Loucy (cell line): ENCODE data around the gene NR2C2AP.
"Not testable (repeated sequence)": the region's sequence is repeated elsewhere in the genome, so short reads cannot be mapped to it uniquely, and the experiment has no call there.

Experiments
- H2AFZ ChIP-seq: fragments of 200-600 bp; sonication (generic); 2 replicates; pipeline ENCODE4 v1.6.0; 2016; ENCODE audit warnings: antibody characterized with exemption, mild to moderate bottlenecking, low read length, moderate library complexity
- H3F3A ChIP-seq: fragments of 200-600 bp; 2 replicates; pipeline ENCODE4 v1.6.0; 2016; ENCODE audit warnings: antibody characterized with exemption, low read depth, mild to moderate bottlenecking
- H3K27me3 ChIP-seq: fragments of 200-600 bp; sonication (generic); 2 replicates; pipeline ENCODE4 v1.6.1; 2014; ENCODE audit warnings: low read length, mild to moderate bottlenecking; ENCODE audit not compliant: insufficient read depth, poor library complexity, severe bottlenecking
- H3K36me3 ChIP-seq: fragments of 200-600 bp; sonication (generic); 2 replicates; pipeline ENCODE4 v1.6.1; 2016; ENCODE audit warnings: low read length; ENCODE audit not compliant: insufficient read depth
- H3K4me1 ChIP-seq: fragments of 200-600 bp; sonication (generic); 2 replicates; pipeline ENCODE4 v1.5.1; 2014; ENCODE audit warnings: low read length, mild to moderate bottlenecking; ENCODE audit not compliant: insufficient read depth, poor library complexity, severe bottlenecking
- H3K4me2 ChIP-seq: fragments of 200-600 bp; sonication (generic); 2 replicates; pipeline ENCODE4 v1.6.0; 2014; ENCODE audit warnings: antibody characterized with exemption, low read length, low read depth, mild to moderate bottlenecking; ENCODE audit not compliant: poor library complexity, severe bottlenecking
- H3K4me3 ChIP-seq: fragments of 200-600 bp; sonication (generic); 2 replicates; pipeline ENCODE4 v1.5.1; 2014; ENCODE audit warnings: low read length, mild to moderate bottlenecking, mixed read lengths; ENCODE audit not compliant: poor library complexity, severe bottlenecking
- H3K79me2 ChIP-seq: fragments of 200-600 bp; sonication (generic); 2 replicates; pipeline ENCODE4 v1.6.1; 2014; ENCODE audit warnings: low read length; ENCODE audit not compliant: insufficient read depth
- H3K9ac ChIP-seq: fragments of 200-600 bp; sonication (generic); 2 replicates; pipeline ENCODE4 v1.6.0; 2014; ENCODE audit warnings: mild to moderate bottlenecking, low read depth, low read length, moderate library complexity; ENCODE audit not compliant: poor library complexity, severe bottlenecking
- H3K9me2 ChIP-seq: fragments of 200-600 bp; sonication (generic); replicated peaks from 2 replicates; pipeline ENCODE4 v1.6.1; 2016; ENCODE audit warnings: low read depth, low read length, mixed read lengths
- H3K9me3 ChIP-seq: fragments of 200-600 bp; sonication (generic); 2 replicates; pipeline ENCODE4 v1.6.1; 2014; ENCODE audit warnings: mild to moderate bottlenecking, antibody characterized with exemption, low read length, low read depth; ENCODE audit not compliant: insufficient read depth
- H4K20me1 ChIP-seq: fragments of 200-600 bp; sonication (generic); 2 replicates; pipeline ENCODE4 v1.6.0; 2014; ENCODE audit warnings: antibody characterized with exemption, low read length, mild to moderate bottlenecking; ENCODE audit not compliant: insufficient read depth, poor library complexity, severe bottlenecking
- CTCF ChIP-seq: fragments of 200-600 bp; sonication (generic); conservative IDR thresholded peaks from 2 replicates; pipeline ENCODE4 v1.5.1; 2014; ENCODE audit warnings: mild to moderate bottlenecking, antibody characterized with exemption, low read length
- EZH2phosphoT487 ChIP-seq: fragments of 200-600 bp; IDR thresholded peaks from 2 replicates; pipeline ENCODE4 v1.6.1; 2018; ENCODE audit warnings: antibody characterized with exemption, mild to moderate bottlenecking, moderate library complexity, borderline replicate concordance

Gene NR2C2AP

GRCh38 chr19:19223636-19224035 is 20.4 kb upstream of the NR2C2AP start:
- H4K20me1 ChIP-seq = no peaks in the 10 kb centered on the region
- no peak overlapping the region for H3K4me2 ChIP-seq
- no peaks in the 10 kb centered on the region for H3F3A ChIP-seq
- H3K9me3 ChIP-seq = no peaks in the 10 kb centered on the region
- H3K27me3 ChIP-seq = no peaks in the 10 kb centered on the region
- H3K79me2 ChIP-seq = no peaks in the 10 kb centered on the region
- H3K36me3 ChIP-seq = no peaks in the 10 kb centered on the region
- H3K4me1 ChIP-seq = no peaks in the 10 kb centered on the region
- H2AFZ ChIP-seq = no peak overlapping the region
- TF ChIP-seq EZH2phosphoT487 (no peak), CTCF (no peak)
- no peak overlapping the region for H3K9ac ChIP-seq
- no peaks in the 10 kb centered on the region for H3K9me2 ChIP-seq
- no peak overlapping the region for H3K4me3 ChIP-seq

GRCh38 chr19:19223060-19223459 is 19.8 kb upstream of the NR2C2AP start:
- Histone ChIP-seq H3K4me1 (no peaks in the 10 kb centered on the region), H2AFZ (no peak overlapping the region), H3K27me3 (no peaks in the 10 kb centered on the region), H3K79me2 (no peaks in the 10 kb centered on the region), H3K9ac (no peak overlapping the region), H3K4me2 (no peak overlapping the region), H3K4me3 (no peak overlapping the region), H3K9me2 (no peaks in the 10 kb centered on the region), H3F3A (no peaks in the 10 kb centered on the region), H3K36me3 (no peaks in the 10 kb centered on the region), H4K20me1 (no peaks in the 10 kb centered on the region), H3K9me3 (no peaks in the 10 kb centered on the region)
- TF ChIP-seq EZH2phosphoT487 = no peak
- TF ChIP-seq CTCF = no peak

GRCh38 chr19:19221000-19221399 is 17.8 kb upstream of the NR2C2AP start:
- H3K4me1 ChIP-seq, H3K27me3 ChIP-seq, H3K9ac ChIP-seq, H3K4me3 ChIP-seq, H3K4me2 ChIP-seq, H2AFZ ChIP-seq, H3F3A ChIP-seq, H3K9me3 ChIP-seq, H3K9me2 ChIP-seq, H3K79me2 ChIP-seq, H3K36me3 ChIP-seq, H4K20me1 ChIP-seq: not testable (repeated sequence)

- TF ChIP-seq CTCF = no peak
Observed at GRCh38 chr19:19218911-19219310, 15.7 kb upstream of the NR2C2AP start.

More at GRCh38 chr19:19218911-19219310, 15.7 kb upstream of the NR2C2AP start:
- Histone ChIP-seq H3F3A (no peaks in the 10 kb centered on the region), H3K9me2 (no peaks in the 10 kb centered on the region), H3K9me3 (no peaks in the 10 kb centered on the region), H3K79me2 (no peaks in the 10 kb centered on the region), H3K4me3 (no peak overlapping the region), H3K4me2 (no peak overlapping the region), H3K9ac (no peak overlapping the region), H3K27me3 (no peaks in the 10 kb centered on the region), H3K4me1 (no peaks in the 10 kb centered on the region), H2AFZ (no peak overlapping the region), H4K20me1 (no peaks in the 10 kb centered on the region), H3K36me3 (no peaks in the 10 kb centered on the region)
